Brain pericyte (primary cell): ENCODE data around the gene GPBAR1.
"Not testable (repeated sequence)": the region's sequence is repeated elsewhere in the genome, so short reads cannot be mapped to it uniquely, and the experiment has no call there.

Source experiments
- DNase-seq: peaks from one replicate; pipeline ENCODE4 v3.0.0-alpha.2; 2012; ENCODE audit warnings: low read depth, low spot score

The GPBAR1 gene

GRCh38 chr2:218269900-218270720 lies 9.3 kb downstream of the GPBAR1 start, which contains the start of the genes AAMP and PNKD:
TSS of gene AAMP (minus strand) at chr2:218270137. CDS start at chr2:218270086, 51 bp downstream.
TSS of gene PNKD (plus strand) at chr2:218270519. CDS start at chr2:218270536, 17 bp downstream.
- DNase-seq, result peak; percentile 99

GRCh38 chr2:218270721-218271486 lies 10.1 kb downstream of the GPBAR1 start:
- no peak for DNase-seq

GRCh38 chr2:218271487-218271797 lies 10.6 kb downstream of the GPBAR1 start:
- DNase-seq, result no peak

GRCh38 chr2:218271865-218272530 lies 11.2 kb downstream of the GPBAR1 start:
- DNase-seq, result no peak

- peak; percentile 52 for DNase-seq
Observed at GRCh38 chr2:218272531-218273212, 11.9 kb downstream of the GPBAR1 start.

- DNase-seq, result not testable (repeated sequence)
Observed at GRCh38 chr2:218273214-218273907, 12.5 kb downstream of the GPBAR1 start.

GRCh38 chr2:218273908-218274249 lies 13.1 kb downstream of the GPBAR1 start:
- no peak for DNase-seq

GRCh38 chr2:218274586-218274985 lies 13.8 kb downstream of the GPBAR1 start:
- DNase-seq, result no peak

- no peak for DNase-seq
Observed at GRCh38 chr2:218275371-218276072, 14.7 kb downstream of the GPBAR1 start.

GRCh38 chr2:218276986-218277755 lies 16.4 kb downstream of the GPBAR1 start:
- no peak for DNase-seq

GRCh38 chr2:218277921-218278320 lies 17.1 kb downstream of the GPBAR1 start:
- no peak for DNase-seq

- no peak for DNase-seq
Observed at GRCh38 chr2:218278531-218279360, 17.9 kb downstream of the GPBAR1 start.

- no peak for DNase-seq
Observed at GRCh38 chr2:218280260-218280870, 19.6 kb downstream of the GPBAR1 start.

- no peak for DNase-seq
Observed at GRCh38 chr2:218281449-218281848, 20.6 kb downstream of the GPBAR1 start.

GRCh38 chr2:218282173-218282991 lies 21.6 kb downstream of the GPBAR1 start:
- DNase-seq, result no peak

GRCh38 chr2:218284106-218284811 lies 23.4 kb downstream of the GPBAR1 start:
- no peak for DNase-seq

- no peak for DNase-seq
Observed at GRCh38 chr2:218285604-218286003, 24.8 kb downstream of the GPBAR1 start.
